Fibroblast of villous mesenchyme (primary cell): Measurements from ENCODE around the gene LMO7. TPM values are rescaled to one million over a fixed set of nuclear protein-coding genes. Genes with fewer than 3 reads are reported as not detected.

Experiments used
- DNase-seq: peaks from one replicate; pipeline ENCODE4 v3.0.0-alpha.2; 2010; ENCODE audit warnings: low read depth
- H3K4me3 ChIP-seq: 2 replicates; pipeline ENCODE4 v1.5.1; 2011; ENCODE audit warnings: low read depth, mild to moderate bottlenecking, low read length
- total RNA-seq: library from RNA; depleted of rRNA; stranded (reverse); fragments of >200 nt; gene quantifications from 2 replicates; pipeline ENCODE4 v1.2.3, GENCODE V29; 2012
- TF ChIP-seq, protein P1 (sequence below): IDR thresholded peaks from 2 replicates; pipeline ENCODE4 v1.5.1; 2012; ENCODE audit warnings: low read depth, mild to moderate bottlenecking, low read length; ENCODE audit not compliant: insufficient read depth

The LMO7 gene
- total RNA-seq, 1 donor: 174 TPM

GRCh38 chr13:75657111-75657510, 21.0 kb downstream of the LMO7 start:
- H3K4me3 ChIP-seq: no peak overlapping the region
- TF ChIP-seq, protein P1, sequence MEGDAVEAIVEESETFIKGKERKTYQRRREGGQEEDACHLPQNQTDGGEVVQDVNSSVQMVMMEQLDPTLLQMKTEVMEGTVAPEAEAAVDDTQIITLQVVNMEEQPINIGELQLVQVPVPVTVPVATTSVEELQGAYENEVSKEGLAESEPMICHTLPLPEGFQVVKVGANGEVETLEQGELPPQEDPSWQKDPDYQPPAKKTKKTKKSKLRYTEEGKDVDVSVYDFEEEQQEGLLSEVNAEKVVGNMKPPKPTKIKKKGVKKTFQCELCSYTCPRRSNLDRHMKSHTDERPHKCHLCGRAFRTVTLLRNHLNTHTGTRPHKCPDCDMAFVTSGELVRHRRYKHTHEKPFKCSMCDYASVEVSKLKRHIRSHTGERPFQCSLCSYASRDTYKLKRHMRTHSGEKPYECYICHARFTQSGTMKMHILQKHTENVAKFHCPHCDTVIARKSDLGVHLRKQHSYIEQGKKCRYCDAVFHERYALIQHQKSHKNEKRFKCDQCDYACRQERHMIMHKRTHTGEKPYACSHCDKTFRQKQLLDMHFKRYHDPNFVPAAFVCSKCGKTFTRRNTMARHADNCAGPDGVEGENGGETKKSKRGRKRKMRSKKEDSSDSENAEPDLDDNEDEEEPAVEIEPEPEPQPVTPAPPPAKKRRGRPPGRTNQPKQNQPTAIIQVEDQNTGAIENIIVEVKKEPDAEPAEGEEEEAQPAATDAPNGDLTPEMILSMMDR: no peak
- DNase-seq: no peak

GRCh38 chr13:75660694-75661093, 24.6 kb downstream of the LMO7 start:
- no peak overlapping the region for H3K4me3 ChIP-seq
- TF ChIP-seq, protein P1: no peak
- no peak for DNase-seq

GRCh38 chr13:75661443-75661842, 25.3 kb downstream of the LMO7 start:
- no peak for DNase-seq
- no peak overlapping the region for H3K4me3 ChIP-seq
- TF ChIP-seq, protein P1: no peak

DNA sequence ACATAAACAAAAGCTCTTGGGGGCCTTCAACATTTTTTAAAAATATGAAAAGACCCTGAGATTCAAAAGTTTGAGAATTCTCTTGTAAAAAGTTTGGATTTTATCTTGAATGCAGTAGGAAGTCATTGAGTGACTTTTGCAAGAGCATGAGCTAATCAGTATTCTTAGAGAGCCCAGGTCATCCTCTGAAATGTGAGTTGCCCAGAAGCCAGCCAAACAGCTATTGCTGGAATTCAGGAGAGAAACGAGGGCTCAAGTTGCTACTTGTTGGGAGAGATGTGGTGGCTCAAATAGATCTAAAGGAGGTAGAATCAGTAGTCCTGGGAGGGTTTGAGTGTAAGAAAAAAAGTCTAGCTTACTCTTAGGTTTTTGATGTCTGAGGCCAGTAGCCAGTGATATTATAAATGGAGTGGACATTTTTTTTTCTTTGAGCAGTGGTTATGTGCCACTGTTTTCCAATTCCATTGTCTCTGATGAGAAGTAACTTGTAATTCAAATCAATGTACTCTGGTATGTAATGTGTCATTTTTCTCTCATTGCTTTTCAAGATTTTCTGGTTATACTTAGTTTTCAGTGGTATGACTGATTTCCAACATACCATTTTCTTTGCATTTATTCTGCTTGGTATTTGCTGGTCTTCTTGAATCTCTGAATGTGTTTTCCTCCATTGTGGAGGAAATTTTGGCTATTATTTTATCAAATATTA, 30.7 kb downstream of the LMO7 start:
- DNase-seq: peak; percentile 38
- TF ChIP-seq, protein P1: no peak
- H3K4me3 ChIP-seq: no peak overlapping the region

GRCh38 chr13:75669706-75670105, 33.6 kb downstream of the LMO7 start:
- H3K4me3 ChIP-seq: no peak overlapping the region
- TF ChIP-seq, protein P1: no peak
- no peak for DNase-seq

GRCh38 chr13:75670496-75670895, 34.4 kb downstream of the LMO7 start:
- TF ChIP-seq, protein P1: no peak
- DNase-seq: no peak
- no peak overlapping the region for H3K4me3 ChIP-seq

- TF ChIP-seq, protein P1: no peak
- no peak overlapping the region for H3K4me3 ChIP-seq
- DNase-seq: peak; percentile 55
Measured at GRCh38 chr13:75675421-75675820, 39.3 kb downstream of the LMO7 start.
